ENCODE results near the gene FUNDC1. TPM values are rescaled to one million over a fixed set of nuclear protein-coding genes. Genes with fewer than 3 reads are reported as not detected.

Gene FUNDC1
- 6.5 and 8.1 TPM in 2 replicates for total RNA-seq

- DNase-seq (ENCODE audit: low read depth in 2 of 2) = peak; percentile 91 to 94
Observed at GRCh38 chrX:44542567-44543325, at the start of gene FUNDC1. FUNDC1 (minus strand) TSS chrX:44542859; CDS start chrX:44542832, 27 bp downstream.

DNA sequence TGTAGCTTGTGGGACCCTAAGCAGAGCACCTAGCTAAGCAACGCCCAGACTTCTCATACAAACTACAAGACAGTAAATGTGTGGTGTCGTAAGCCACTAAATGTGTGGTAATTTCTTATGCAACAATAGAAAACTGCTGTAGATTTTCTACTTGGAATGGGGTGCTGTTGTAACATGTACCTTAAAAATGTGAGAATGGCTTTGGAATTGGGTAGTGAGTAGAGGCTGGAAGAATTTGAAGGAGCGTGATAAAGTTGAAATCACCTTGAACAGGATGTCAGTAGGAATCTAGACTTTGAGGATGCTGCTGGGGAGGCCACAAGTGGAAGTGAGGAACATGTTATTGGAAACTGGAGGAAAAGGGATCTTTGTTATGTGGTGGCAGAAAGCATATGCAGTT is 43.2 kb upstream of the FUNDC1 start:
- DNase-seq (ENCODE audit: low read depth in 2 of 2) = no peak

DNA sequence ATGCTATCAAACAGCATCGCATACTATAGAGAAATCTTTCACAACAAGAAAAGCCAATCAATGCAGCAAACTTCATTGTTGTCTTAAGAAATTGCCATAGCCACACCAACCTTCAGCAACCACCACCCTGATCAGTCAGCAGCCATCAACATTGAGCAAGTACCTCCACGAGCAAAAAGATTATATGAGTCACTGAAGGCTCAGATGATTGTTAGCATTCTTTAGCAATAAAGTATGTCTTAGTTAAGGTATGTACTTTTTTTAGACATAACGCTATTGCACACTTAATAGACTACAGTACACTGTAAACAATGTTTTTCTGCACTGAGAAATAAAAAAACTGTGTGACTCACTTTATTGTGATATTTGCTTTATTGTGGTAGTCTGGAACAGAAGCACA is 37.8 kb upstream of the FUNDC1 start:
- peak in 1 of 2 donors; percentile 6 for DNase-seq (ENCODE audit: low read depth in 2 of 2)

GRCh38 chrX:44572340-44572938 is 29.8 kb upstream of the FUNDC1 start:
- no peak for DNase-seq (ENCODE audit: low read depth in 2 of 2)

DNA sequence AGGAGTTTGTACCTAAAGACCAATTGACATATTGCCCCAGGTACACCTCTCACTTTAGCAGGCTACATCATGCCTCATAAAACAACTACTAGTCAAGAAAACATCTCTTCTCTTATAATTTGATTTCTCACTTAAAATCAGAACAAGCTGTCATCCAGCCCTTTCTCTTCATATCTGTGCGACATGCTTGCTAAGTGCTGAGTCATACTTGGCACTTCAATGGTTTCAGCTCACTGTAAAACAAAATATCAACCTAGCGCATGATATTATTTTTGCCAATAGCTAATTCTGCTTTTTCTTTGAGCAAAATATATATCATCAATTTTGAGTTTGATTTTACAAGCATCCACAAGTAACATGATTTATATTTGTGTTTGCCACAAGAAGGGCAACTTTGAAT is 27.9 kb upstream of the FUNDC1 start:
- DNase-seq (ENCODE audit: low read depth in 2 of 2) = peak; percentile 2 to 13

GRCh38 chrX:44569122-44569521 is 26.5 kb upstream of the FUNDC1 start:
- no peak for DNase-seq (ENCODE audit: low read depth in 2 of 2)

GRCh38 chrX:44568196-44568595 is 25.5 kb upstream of the FUNDC1 start:
- no peak for DNase-seq (ENCODE audit: low read depth in 2 of 2)

GRCh38 chrX:44561896-44562295 is 19.2 kb upstream of the FUNDC1 start:
- peak; percentile 8 to 71 for DNase-seq (ENCODE audit: low read depth in 2 of 2)

DNA sequence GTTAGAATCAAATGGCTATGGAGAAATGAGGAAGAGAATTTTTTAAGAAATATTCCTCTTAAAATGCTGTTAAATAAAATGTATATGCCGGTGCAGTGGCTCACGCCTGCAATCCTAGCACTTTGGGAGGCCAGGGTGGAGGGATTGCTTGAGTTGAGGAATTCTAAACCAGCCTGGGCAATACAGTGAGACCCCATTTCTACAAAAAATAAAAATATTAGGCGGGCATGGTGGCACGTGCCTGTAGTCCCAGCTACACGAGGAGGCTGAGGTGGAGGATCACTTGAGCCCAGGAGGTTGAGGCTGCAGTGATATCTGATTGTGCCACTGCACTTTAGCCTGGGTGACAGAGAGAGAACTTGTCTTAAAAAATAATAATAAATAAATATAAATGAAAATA is 7.9 kb upstream of the FUNDC1 start:
- DNase-seq (ENCODE audit: low read depth in 2 of 2) = no peak

DNA sequence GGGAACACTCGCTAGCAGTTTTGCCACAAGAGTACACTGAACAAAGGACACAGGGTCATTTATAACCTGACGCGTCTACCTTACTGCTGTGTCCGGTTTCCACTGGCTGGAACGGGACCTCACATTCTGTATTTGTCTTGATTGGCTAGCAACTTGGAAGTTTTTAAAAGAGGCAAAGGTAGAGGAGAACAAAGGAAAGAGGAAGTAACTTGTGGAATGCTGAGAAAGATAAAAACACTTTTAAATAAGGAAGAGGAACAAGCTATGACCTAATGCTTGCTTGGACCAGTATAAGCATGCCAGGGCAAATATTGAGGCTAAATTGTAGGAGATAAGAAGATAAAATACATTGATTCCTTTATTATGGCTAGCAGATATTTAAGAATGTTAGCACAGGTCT is 2.8 kb upstream of the FUNDC1 start:
- peak in 1 of 2 donors; percentile 4 for DNase-seq (ENCODE audit: low read depth in 2 of 2)

- DNase-seq (ENCODE audit: low read depth in 2 of 2) = no peak
Observed at GRCh38 chrX:44544036-44544435, 1.4 kb upstream of the FUNDC1 start.

DNA sequence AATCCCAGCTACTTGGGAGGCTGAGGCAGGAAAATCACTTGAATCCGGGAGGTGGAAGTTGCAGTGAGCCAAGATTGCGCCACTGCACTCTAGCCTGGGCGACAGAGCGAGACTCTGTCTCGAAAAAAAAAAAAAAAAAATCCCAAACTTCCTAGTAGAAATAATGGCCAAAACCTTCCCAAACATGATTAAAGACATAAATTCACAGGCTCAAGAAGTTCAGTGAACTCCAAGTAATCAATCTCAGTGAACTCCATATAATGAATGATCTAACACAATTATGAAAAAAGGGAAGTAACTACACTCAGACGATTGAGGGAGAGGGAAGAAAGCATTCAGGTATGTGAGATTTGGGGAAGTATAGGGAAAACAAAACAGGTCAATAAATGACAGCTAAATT is 6.5 kb downstream of the FUNDC1 start:
- DNase-seq (ENCODE audit: low read depth in 2 of 2) = no peak

- no peak for DNase-seq (ENCODE audit: low read depth in 2 of 2)
Observed at GRCh38 chrX:44529310-44529709, 13.3 kb downstream of the FUNDC1 start.

DNA sequence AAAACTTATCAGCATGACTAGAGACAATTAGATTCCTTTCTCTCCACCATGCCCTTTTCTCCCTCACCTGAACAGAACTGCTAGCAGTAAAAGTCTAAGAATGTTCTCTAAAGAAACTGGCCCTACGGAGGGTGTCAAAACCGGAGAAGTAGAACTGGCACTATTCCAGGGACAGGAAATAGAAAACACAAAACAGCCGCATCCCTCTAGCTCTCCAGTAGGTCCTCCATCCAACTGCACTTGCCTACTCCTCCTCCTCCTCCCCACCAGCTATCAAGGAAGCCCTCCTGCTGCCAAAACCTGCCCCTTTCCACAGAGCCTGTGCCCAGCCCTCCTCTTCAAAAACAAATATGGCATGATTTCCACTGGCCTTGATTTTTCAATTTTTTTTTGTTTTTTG is 28.4 kb downstream of the FUNDC1 start:
- no peak for DNase-seq (ENCODE audit: low read depth in 2 of 2)

GRCh38 chrX:44507292-44507691 is 35.4 kb downstream of the FUNDC1 start:
- DNase-seq (ENCODE audit: low read depth in 2 of 2) = no peak

DNA sequence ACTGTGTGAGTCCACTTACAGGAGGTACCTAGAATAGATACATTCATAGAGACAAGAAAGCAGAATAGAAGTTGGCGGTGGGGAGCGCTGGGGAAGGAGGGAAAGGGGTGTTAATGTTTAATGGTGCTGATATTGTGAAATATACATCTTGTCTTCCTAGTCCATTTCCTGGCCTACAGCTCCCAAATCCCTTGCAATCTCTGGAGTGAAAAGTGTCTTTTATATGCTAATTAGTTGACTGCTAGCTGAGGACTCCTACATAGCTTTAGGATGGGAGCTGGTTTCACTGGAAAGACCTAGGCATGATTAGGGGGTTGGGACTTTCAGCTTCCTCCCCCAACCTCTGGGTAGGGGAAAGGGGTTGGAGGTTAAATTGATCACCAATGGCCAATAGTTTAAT is 36.0 kb downstream of the FUNDC1 start:
- no peak for DNase-seq (ENCODE audit: low read depth in 2 of 2)

- DNase-seq (ENCODE audit: low read depth in 2 of 2) = no peak
Observed at GRCh38 chrX:44503560-44503959, 39.1 kb downstream of the FUNDC1 start.

DNA sequence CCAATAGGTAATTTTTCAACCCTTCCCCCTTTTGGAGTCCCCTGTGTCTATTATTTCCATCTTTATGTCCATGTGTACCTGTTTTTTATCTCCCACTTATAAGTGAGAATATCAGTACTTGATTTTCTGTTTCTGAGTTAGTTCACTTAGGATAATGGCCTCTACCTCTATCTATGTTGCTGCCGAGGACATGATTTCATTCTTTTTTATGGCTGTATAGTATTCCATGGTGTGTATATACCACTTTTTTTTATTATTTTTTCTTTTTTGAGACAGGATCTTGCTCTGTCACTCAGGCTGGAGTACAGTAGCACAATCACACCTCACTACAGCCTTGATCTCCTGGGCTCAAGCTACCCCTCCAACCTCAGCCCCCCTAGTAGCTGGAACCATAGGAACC is 47.6 kb downstream of the FUNDC1 start:
- no peak for DNase-seq (ENCODE audit: low read depth in 2 of 2)

GRCh38 chrX:44494357-44494756 is 48.3 kb downstream of the FUNDC1 start:
- no peak for DNase-seq (ENCODE audit: low read depth in 2 of 2)

GRCh38 chrX:44489515-44489914 is 53.1 kb downstream of the FUNDC1 start:
- DNase-seq (ENCODE audit: low read depth in 2 of 2) = no peak

DNA sequence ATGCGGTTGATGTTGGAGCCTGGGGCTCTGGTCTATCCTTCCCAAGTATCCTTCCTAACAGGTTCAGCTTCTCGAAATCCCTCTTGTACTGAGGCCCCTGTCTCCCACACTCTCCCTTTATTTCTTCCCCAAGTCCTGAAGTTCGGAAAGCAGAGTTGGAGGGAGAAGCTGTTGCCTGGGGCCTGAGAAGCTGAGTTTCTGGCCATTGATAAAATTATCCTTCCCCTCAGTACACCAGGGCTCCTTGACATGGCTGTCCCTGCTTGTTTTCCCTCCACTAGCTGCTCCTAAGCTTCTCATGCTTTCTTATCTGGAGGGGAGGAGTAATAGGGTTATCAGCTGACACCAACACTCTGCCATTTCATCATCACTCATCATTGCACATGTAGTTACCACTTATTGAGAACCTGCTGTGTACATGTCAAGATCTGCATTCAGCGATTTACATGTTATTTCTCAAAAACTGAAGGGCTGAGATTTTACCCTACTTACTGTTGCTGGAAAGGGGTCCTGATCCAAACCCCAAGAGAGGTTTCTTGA is 58.0 kb downstream of the FUNDC1 start:
- DNase-seq (ENCODE audit: low read depth in 2 of 2) = no peak

DNA sequence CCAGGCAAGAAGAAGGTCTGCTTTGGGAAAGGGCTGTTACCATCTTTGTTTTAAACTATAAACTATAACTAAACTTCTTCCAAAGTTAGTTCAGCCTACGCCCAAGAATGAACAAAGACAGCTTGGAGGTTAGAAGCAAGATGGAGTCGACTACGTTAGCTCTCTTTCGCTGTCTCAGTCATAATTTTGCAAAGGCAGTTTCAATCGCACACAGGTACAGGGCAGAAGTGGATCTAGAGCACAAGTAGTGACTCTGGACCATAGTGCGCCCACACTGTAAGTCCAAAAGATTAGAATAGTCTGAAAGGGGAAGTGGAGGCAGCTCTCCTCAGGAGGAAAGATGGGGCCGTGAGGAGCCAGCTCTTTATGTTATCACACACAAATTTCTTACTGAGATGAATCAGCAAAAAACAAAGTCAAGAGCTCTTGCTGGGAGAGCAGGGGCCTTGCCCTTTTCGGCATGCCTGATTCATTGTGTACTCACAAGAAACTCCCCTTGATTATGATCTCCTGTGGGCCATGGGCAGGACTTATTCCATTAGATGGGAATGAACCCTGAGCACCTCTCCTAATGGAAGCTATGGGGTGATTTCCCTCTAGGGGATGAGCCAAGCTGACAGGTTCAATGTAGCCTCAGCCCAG is 58.6 kb downstream of the FUNDC1 start:
- DNase-seq (ENCODE audit: low read depth in 2 of 2) = no peak

- no peak for DNase-seq (ENCODE audit: low read depth in 2 of 2)
Observed at GRCh38 chrX:44482575-44482974, 60.1 kb downstream of the FUNDC1 start.

All from lung microvascular endothelial cell (primary cell).